Measurements from ENCODE around the gene SDSL.

SDSL gene

GRCh38 chr12:113456199-113456598, 34.0 kb downstream of the SDSL start:
- H3K4me2 ChIP-seq (ENCODE audit: low read length), result no peak overlapping the region
- TF ChIP-seq CTCF (IDR thresholded peaks at IDR 0.05; ENCODE audit: low read depth, low read length, poor library complexity, severe bottlenecking), result no peak
- TF ChIP-seq EZH2phosphoT487 (IDR thresholded peaks at IDR 0.05; ENCODE audit: borderline replicate concordance, low read length), result no peak
- peaks cover 9% of the 10 kb centered on the region for H3K4me1 ChIP-seq (ENCODE audit: control insufficient read depth, low read length)
- H3F3A ChIP-seq (ENCODE audit: control insufficient read depth, insufficient read depth), result no peaks in the 10 kb centered on the region
- H3K4me3 ChIP-seq (ENCODE audit: low read length), result no peak overlapping the region
- no peaks in the 10 kb centered on the region for H3K36me3 ChIP-seq (ENCODE audit: control insufficient read depth, low read length)
- peaks cover 3% of the 10 kb centered on the region; the same call in 1 of the 2 replicates for H3K27me3 ChIP-seq (ENCODE audit: control insufficient read depth, low read length)
- no peaks in the 10 kb centered on the region for H3K9me2 ChIP-seq (replicated peaks; ENCODE audit: control insufficient read depth, low read length)
- no peaks in the 10 kb centered on the region for H3K9me3 ChIP-seq (ENCODE audit: control insufficient read depth, insufficient read depth, low read length)
- H3K79me2 ChIP-seq (ENCODE audit: control insufficient read depth, low read length), result no peaks in the 10 kb centered on the region
- no peaks in the 10 kb centered on the region for H4K20me1 ChIP-seq (ENCODE audit: control insufficient read depth, insufficient read depth, low read depth, low read length)
- H3K27ac ChIP-seq (ENCODE audit: low read depth, low read length), result no peak overlapping the region

- no peaks in the 10 kb centered on the region for H3K9me2 ChIP-seq (replicated peaks; ENCODE audit: control insufficient read depth, low read length)
- H3K27me3 ChIP-seq (ENCODE audit: control insufficient read depth, low read length), result peaks cover 3% of the 10 kb centered on the region; the same call in 1 of the 2 replicates
- H3F3A ChIP-seq (ENCODE audit: control insufficient read depth, insufficient read depth), result no peaks in the 10 kb centered on the region
- H3K79me2 ChIP-seq (ENCODE audit: control insufficient read depth, low read length), result no peaks in the 10 kb centered on the region
- no peaks in the 10 kb centered on the region for H4K20me1 ChIP-seq (ENCODE audit: control insufficient read depth, insufficient read depth, low read depth, low read length)
- H3K27ac ChIP-seq (ENCODE audit: low read depth, low read length), result no peak overlapping the region
- TF ChIP-seq EZH2phosphoT487 (IDR thresholded peaks at IDR 0.05; ENCODE audit: borderline replicate concordance, low read length) (no peak), CTCF (IDR thresholded peaks at IDR 0.05; ENCODE audit: low read depth, low read length, poor library complexity, severe bottlenecking) (no peak)
- H3K4me2 ChIP-seq (ENCODE audit: low read length), result no peak overlapping the region
- peaks cover 9% of the 10 kb centered on the region for H3K4me1 ChIP-seq (ENCODE audit: control insufficient read depth, low read length)
- H3K36me3 ChIP-seq (ENCODE audit: control insufficient read depth, low read length), result no peaks in the 10 kb centered on the region
- no peaks in the 10 kb centered on the region for H3K9me3 ChIP-seq (ENCODE audit: control insufficient read depth, insufficient read depth, low read length)
- H3K4me3 ChIP-seq (ENCODE audit: low read length), result no peak overlapping the region
Measured at GRCh38 chr12:113456761-113457160, 34.6 kb downstream of the SDSL start.

- Histone ChIP-seq H3K79me2 (ENCODE audit: control insufficient read depth, low read length) (no peaks in the 10 kb centered on the region), H3K27ac (ENCODE audit: low read depth, low read length) (no peak overlapping the region), H3K36me3 (ENCODE audit: control insufficient read depth, low read length) (no peaks in the 10 kb centered on the region), H3K4me2 (ENCODE audit: low read length) (no peak overlapping the region), H3K9me3 (ENCODE audit: control insufficient read depth, insufficient read depth, low read length) (no peaks in the 10 kb centered on the region), H3F3A (ENCODE audit: control insufficient read depth, insufficient read depth) (no peaks in the 10 kb centered on the region), H3K4me1 (ENCODE audit: control insufficient read depth, low read length) (peaks cover 9% of the 10 kb centered on the region), H3K4me3 (ENCODE audit: low read length) (no peak overlapping the region), H3K9me2 (replicated peaks; ENCODE audit: control insufficient read depth, low read length) (no peaks in the 10 kb centered on the region), H4K20me1 (ENCODE audit: control insufficient read depth, insufficient read depth, low read depth, low read length) (no peaks in the 10 kb centered on the region), H3K27me3 (ENCODE audit: control insufficient read depth, low read length) (peaks cover 3% of the 10 kb centered on the region; the same call in 1 of the 2 replicates)
- TF ChIP-seq CTCF (IDR thresholded peaks at IDR 0.05; ENCODE audit: low read depth, low read length, poor library complexity, severe bottlenecking), result no peak
- no peak for TF ChIP-seq EZH2phosphoT487 (IDR thresholded peaks at IDR 0.05; ENCODE audit: borderline replicate concordance, low read length)
Measured at GRCh38 chr12:113457185-113457584, 35.0 kb downstream of the SDSL start.
